A549 (cell line): ENCODE results near the gene CPS1. TPM values are rescaled to one million over a fixed set of nuclear protein-coding genes. Genes with fewer than 3 reads are reported as not detected.

Source experiments
- ATAC-seq, 2 experiments: fragments of 200-7000 bp in 1 of 2; fragments of >200 bp in 1 of 2; cut with Nextera tagmentation in 1 of 2; cut with Tn5 transposase in 1 of 2; 3 replicates each; pipeline versions ENCODE4 v1.8.0 to v1.9.1; 2018 to 2020; ENCODE audit warnings: mild to moderate bottlenecking in 1 of 2, moderate library complexity in 1 of 2
- CTCF ChIA-PET: fragments of 300-600 bp; sonication (Branson Sonifier 250); formaldehyde crosslinking; extraction: SDS; loops from one replicate; lab custom pipeline; 2021; ENCODE audit warnings: antibody characterized with exemption, inconsistent platforms; lab: Yijun Ruan, JAX
- POLR2A ChIA-PET: fragments of 350-600 bp; formaldehyde crosslinking; extraction: SDS; loops from one replicate; lab custom pipeline; 2021; ENCODE audit warnings: antibody characterized with exemption, inconsistent platforms; lab: Yijun Ruan, JAX
- DNase-seq, 2 experiments: peaks; one replicate each; pipeline versions ENCODE4 v3.0.0 to v3.0.0-alpha.2; 2011 to 2016; ENCODE audit warnings: low read depth in 1 of 2, low spot score in 1 of 2
- FAIRE-seq: peaks from 2 replicates; lab custom pipeline; 2011; peaks lifted over from hg19 to GRCh38; lab: Jason Lieb, UNC
- H3K27ac ChIP-seq, 2 experiments: fragments of >200 bp; sonication (Bioruptor Twin); formaldehyde crosslinking; 3 replicates each; pipeline ENCODE4 v1.5.1; 2016 to 2017
- H3K4me1 ChIP-seq: fragments of >200 bp; sonication (Bioruptor Twin); formaldehyde crosslinking; 3 replicates; pipeline ENCODE4 v1.6.1; 2016
- H3K4me2 ChIP-seq: fragments of >200 bp; sonication (Bioruptor Twin); formaldehyde crosslinking; 3 replicates; pipeline ENCODE4 v1.6.1; 2016
- H3K4me3 ChIP-seq: fragments of >200 bp; sonication (Bioruptor Twin); formaldehyde crosslinking; 3 replicates; pipeline ENCODE4 v1.5.1; 2016
- H3K9me3 ChIP-seq: fragments of >200 bp; sonication (Bioruptor Twin); formaldehyde crosslinking; 3 replicates; pipeline ENCODE4 v1.6.1; 2016
- BHLHE40 ChIP-seq: IDR thresholded peaks from 2 replicates; pipeline ENCODE4 v1.6.1; 2012; ENCODE audit warnings: low read depth, low read length, inconsistent platforms
- CBX2 ChIP-seq: fragments of 200-600 bp; sonication (generic); IDR thresholded peaks from 2 replicates; pipeline ENCODE4 v1.6.1; 2016; ENCODE audit warnings: low read depth, mild to moderate bottlenecking, borderline replicate concordance
- CEBPB ChIP-seq, 2 experiments: fragments of >200 bp in 1 of 2; sonication (Bioruptor Twin) in 1 of 2; formaldehyde crosslinking in 1 of 2; IDR thresholded peaks; 2 replicates each; pipeline ENCODE4 v1.6.1; 2012 to 2016
- CHD2 ChIP-seq: fragments of 150-350 bp; IDR thresholded peaks from 2 replicates; pipeline ENCODE4 v1.6.1; 2014; ENCODE audit warnings: low read length; ENCODE audit not compliant: partially characterized antibody
- EHF ChIP-seq: fragments of 250-450 bp; sonication (Bioruptor Pico); IDR thresholded peaks from 2 replicates; pipeline ENCODE4 v1.5.0; 2020; ENCODE audit warnings: mild to moderate bottlenecking
- EHMT2 ChIP-seq: fragments of 200-600 bp; sonication (generic); IDR thresholded peaks from 2 replicates; pipeline ENCODE4 v1.6.1; 2016; ENCODE audit warnings: antibody characterized with exemption, low read depth, mild to moderate bottlenecking, moderate library complexity
- ELK1 ChIP-seq: fragments of 150-350 bp; IDR thresholded peaks from 2 replicates; pipeline ENCODE4 v1.6.1; 2014; ENCODE audit warnings: low read depth, mild to moderate bottlenecking, low read length
- FOSB ChIP-seq: fragments of 250-450 bp; sonication (Bioruptor Pico); IDR thresholded peaks from 2 replicates; pipeline ENCODE4 v1.5.0; 2020; ENCODE audit warnings: mild to moderate bottlenecking, moderate library complexity
- HDAC2 ChIP-seq: fragments of 200-600 bp; sonication (generic); IDR thresholded peaks from 2 replicates; pipeline ENCODE4 v1.6.1; 2016
- JUN ChIP-seq, 2 experiments: fragments of >200 bp; sonication (Bioruptor Twin); formaldehyde crosslinking; IDR thresholded peaks; 2 replicates in 1 of 2; 3 replicates in 1 of 2; pipeline ENCODE4 v1.6.1; 2016 to 2017
- KDM5A ChIP-seq: fragments of 200-600 bp; sonication (generic); IDR thresholded peaks from 2 replicates; pipeline ENCODE4 v1.6.1; 2016; ENCODE audit warnings: antibody characterized with exemption, mild to moderate bottlenecking
- MAFK ChIP-seq: fragments of 450-650 bp; IDR thresholded peaks from 2 replicates; pipeline ENCODE4 v1.6.1; 2014; ENCODE audit not compliant: partially characterized antibody
- MAZ ChIP-seq: fragments of 150-350 bp; IDR thresholded peaks from 2 replicates; pipeline ENCODE4 v1.6.1; 2014; ENCODE audit warnings: antibody characterized with exemption, low read depth, low read length, borderline replicate concordance
- NFE2L2 ChIP-seq: fragments of 150-350 bp; conservative IDR thresholded peaks from 2 replicates; pipeline ENCODE4 v1.6.1; 2014; ENCODE audit warnings: low read length
- PBX3 ChIP-seq: IDR thresholded peaks from 2 replicates; pipeline ENCODE4 v1.6.1; 2012
- PHF8 ChIP-seq: fragments of 200-600 bp; sonication (generic); IDR thresholded peaks from 2 replicates; pipeline ENCODE4 v1.6.1; 2016; ENCODE audit warnings: low read depth, mild to moderate bottlenecking, antibody characterized with exemption, moderate library complexity, borderline replicate concordance
- POLR2AphosphoS2 ChIP-seq: conservative IDR thresholded peaks from 2 replicates; pipeline ENCODE4 v1.6.1; 2012; ENCODE audit warnings: low read length, improper control_type of control experiment, inconsistent platforms
- RCOR1 ChIP-seq: fragments of 150-350 bp; IDR thresholded peaks from 2 replicates; pipeline ENCODE4 v1.6.1; 2014; ENCODE audit warnings: antibody characterized with exemption, low read length, low read depth
- RFX5 ChIP-seq: fragments of 450-650 bp; IDR thresholded peaks from 2 replicates; pipeline ENCODE4 v1.7.1; 2014; ENCODE audit warnings: antibody characterized with exemption, mild to moderate bottlenecking, moderate library complexity
- ZC3H11A ChIP-seq: fragments of 450-650 bp; IDR thresholded peaks from 2 replicates; pipeline ENCODE4 v1.6.1; 2014; ENCODE audit warnings: antibody characterized with exemption, mild to moderate bottlenecking
- ZSCAN20 ChIP-seq: fragments of 250-450 bp; sonication (Bioruptor Pico); IDR thresholded peaks from 2 replicates; pipeline ENCODE4 v1.8.0; 2022; ENCODE audit warnings: mild to moderate bottlenecking, moderate library complexity
- WGBS: methylation state at CpG from one replicate; pipeline ENCODE4 v1.1.6; 2017; ENCODE audit errors: missing lambda C conversion rate; 5-methylcytosine and 5-hydroxymethylcytosine counted together
- polyA plus RNA-seq, 4 experiments: library from polyadenylated mRNA; depleted of rRNA in 3 of 4; stranded (reverse); fragments of >200 nt; fragmentation: RNase III in 1 of 4; extraction: RNeasy Plus Mini Kit Qiagen cat#74134 plus additional on column Dnase treatment in 1 of 4; gene quantifications; 2 replicates in 3 of 4; 3 replicates in 1 of 4; pipeline ENCODE4 v1.2.3, GENCODE V29; 2011 to 2017
- TF ChIP-seq, protein P1 (sequence below): fragments of 450-650 bp; IDR thresholded peaks from 2 replicates; pipeline ENCODE4 v1.6.1; 2014; ENCODE audit warnings: antibody characterized with exemption
- TF ChIP-seq, protein P2 (sequence below): fragments of >200 bp; sonication (Bioruptor Twin); formaldehyde crosslinking; IDR thresholded peaks from 3 replicates; pipeline ENCODE4 v1.6.1; 2016

CPS1 gene
- polyA plus RNA-seq, 2 of the 4 experiments (the other 2 are of a cell fraction) = 16.1 to 61.3 TPM

GRCh38 chr2:210544831-210545230 lies 11.6 kb upstream of the CPS1 start (continued):
- no peak for TF ChIP-seq ZSCAN20
- TF ChIP-seq, all 56 proteins: peak for 0

DNA sequence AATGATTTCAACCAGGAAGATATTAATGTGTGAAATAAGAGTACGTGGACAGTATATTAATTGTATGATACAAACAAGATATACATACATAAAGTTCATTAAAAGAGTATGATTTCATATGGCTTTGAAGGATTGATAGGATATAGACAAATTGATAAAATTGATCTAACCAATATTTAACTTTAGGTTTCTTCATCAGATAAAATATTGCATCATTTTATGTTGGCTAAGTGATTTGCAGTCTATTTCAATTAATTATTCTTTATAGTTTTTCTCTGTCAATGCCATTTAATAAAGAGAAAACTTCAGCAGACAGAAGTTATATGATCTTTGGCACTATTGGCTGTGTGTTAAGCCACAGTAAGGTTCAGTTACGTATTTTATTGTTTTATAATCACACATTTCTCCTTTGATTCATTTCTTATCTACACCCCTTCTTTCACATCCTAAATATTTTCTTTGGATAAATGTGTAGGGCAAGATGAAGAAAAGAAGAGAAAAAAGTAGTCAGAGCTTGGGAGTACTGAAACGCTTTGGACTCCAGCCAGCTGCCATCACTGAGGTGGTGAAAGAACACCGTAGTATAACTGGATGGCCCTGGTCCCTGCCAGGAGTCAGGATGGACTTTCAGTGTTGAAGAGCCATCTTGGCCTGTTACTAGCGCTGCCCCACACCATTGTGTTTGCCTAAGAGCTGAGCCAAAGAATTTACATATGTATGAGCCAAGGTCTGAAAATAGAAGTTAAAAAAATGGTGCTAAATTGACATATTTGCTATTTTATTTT lies 9.8 kb upstream of the CPS1 start:
- ChIA-PET CTCF (no interaction called here), POLR2A (no interaction called here)
- no peaks in the 10 kb centered on the region for H3K9me3 ChIP-seq
- no peak overlapping the region for H3K4me3 ChIP-seq
- ATAC-seq = no peak
- no peak for TF ChIP-seq MAZ
- TF ChIP-seq ELK1 = no peak
- no peak for TF ChIP-seq CHD2
- TF ChIP-seq, protein P1, sequence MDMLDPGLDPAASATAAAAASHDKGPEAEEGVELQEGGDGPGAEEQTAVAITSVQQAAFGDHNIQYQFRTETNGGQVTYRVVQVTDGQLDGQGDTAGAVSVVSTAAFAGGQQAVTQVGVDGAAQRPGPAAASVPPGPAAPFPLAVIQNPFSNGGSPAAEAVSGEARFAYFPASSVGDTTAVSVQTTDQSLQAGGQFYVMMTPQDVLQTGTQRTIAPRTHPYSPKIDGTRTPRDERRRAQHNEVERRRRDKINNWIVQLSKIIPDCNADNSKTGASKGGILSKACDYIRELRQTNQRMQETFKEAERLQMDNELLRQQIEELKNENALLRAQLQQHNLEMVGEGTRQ = no peak
- TF ChIP-seq POLR2AphosphoS2 = no peak
- no peak for TF ChIP-seq ZC3H11A
- no peak for TF ChIP-seq PHF8
- TF ChIP-seq RFX5 = no peak
- TF ChIP-seq HDAC2 = no peak
- no peak for TF ChIP-seq EHMT2
- no peak for TF ChIP-seq BHLHE40
- TF ChIP-seq CBX2 = no peak
- no peak for TF ChIP-seq FOSB
- FAIRE-seq = no peak
- H3K27ac ChIP-seq = peak overlapping the region; percentile 27 to 53; a peak in 2 of 6 replicates
- no peak for DNase-seq
- peaks cover 22% of the 10 kb centered on the region; the same call in 2 of the 3 replicates for H3K4me1 ChIP-seq
- WGBS = 56% methylated on average over 5 of the region's 5 CpGs
- H3K4me2 ChIP-seq = no peak overlapping the region

DNA sequence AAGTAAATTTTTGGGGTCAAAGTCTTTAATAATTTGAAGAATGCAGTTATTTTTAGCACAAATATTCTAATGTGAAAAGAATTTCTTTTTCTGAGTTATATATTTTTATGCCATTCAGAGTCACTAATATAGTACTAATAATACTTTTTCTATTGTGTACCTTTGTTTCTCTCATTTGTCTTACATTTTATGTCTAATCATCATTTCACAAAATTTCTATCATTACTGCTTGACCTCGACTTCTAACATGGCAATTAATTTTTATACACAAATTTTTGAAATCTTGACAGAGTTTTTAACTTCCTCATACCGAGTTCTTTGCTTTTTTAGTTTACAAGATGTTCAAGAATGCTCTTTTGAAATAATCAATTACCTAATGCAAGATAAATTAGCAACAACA lies 8.4 kb upstream of the CPS1 start:
- Histone ChIP-seq H3K4me3 (no peak overlapping the region), H3K4me2 (peak overlapping the region; percentile 51), H3K4me1 (peaks cover 26% of the 10 kb centered on the region; the same call in 2 of the 3 replicates), H3K27ac (peak overlapping the region in 1 of 2 experiments; percentile 69; a peak in 3 of 6 replicates), H3K9me3 (no peaks in the 10 kb centered on the region)
- FAIRE-seq (no peak), DNase-seq (no peak), ATAC-seq (no peak)
- TF ChIP-seq MAFK (peak; percentile 37), CHD2 (no peak)
- 21% methylated on average over 2 of the region's 2 CpGs for WGBS
- CTCF ChIA-PET = no interaction called here
- POLR2A ChIA-PET = no interaction called here

DNA sequence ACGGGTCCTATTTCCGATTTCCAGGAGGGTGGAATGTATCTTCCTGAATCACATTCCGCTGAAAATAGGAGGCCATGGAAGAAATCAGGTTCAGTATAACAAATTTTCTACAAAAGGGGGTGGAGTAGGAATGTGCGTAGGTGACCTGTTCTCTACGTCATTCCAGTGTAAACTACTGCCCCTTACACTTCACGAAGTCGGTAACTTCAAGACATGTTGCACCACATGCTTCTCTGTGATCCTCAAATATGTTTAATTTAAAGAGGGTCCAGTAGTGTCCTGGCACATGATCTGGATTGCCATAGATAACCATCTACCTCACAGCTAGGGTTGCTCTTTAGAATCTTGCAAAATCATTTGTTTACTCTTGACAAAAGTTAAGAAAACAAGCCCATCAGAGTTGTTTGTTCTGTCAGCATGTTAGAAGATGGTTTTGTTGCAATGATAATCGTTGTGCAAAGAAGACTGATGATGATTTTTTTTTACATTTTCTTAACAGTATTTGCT lies 7.5 kb upstream of the CPS1 start:
- POLR2A ChIA-PET = no interaction called here
- DNase-seq = peak; percentile 3 to 89
- FAIRE-seq = no peak
- CTCF ChIA-PET = interaction anchor here (1.2 kb wide), 1 partner anchor 46 kb away, joined by 3 read pairs; no protein-coding TSS in a partner anchor
- Histone ChIP-seq H3K27ac (peak overlapping the region; percentile 56 to 70; a peak in 4 of 6 replicates), H3K4me1 (peaks cover 32% of the 10 kb centered on the region; the same call in 2 of the 3 replicates), H3K4me3 (no peak overlapping the region), H3K9me3 (no peaks in the 10 kb centered on the region), H3K4me2 (peak overlapping the region; percentile 51)
- WGBS = 14% methylated on average over 8 of the region's 8 CpGs
- peak; percentile 85 to 98 for ATAC-seq
- peak; percentile 84 to 93 for TF ChIP-seq CEBPB (IDR thresholded peaks at IDR 0.05)
- TF ChIP-seq, protein P2, sequence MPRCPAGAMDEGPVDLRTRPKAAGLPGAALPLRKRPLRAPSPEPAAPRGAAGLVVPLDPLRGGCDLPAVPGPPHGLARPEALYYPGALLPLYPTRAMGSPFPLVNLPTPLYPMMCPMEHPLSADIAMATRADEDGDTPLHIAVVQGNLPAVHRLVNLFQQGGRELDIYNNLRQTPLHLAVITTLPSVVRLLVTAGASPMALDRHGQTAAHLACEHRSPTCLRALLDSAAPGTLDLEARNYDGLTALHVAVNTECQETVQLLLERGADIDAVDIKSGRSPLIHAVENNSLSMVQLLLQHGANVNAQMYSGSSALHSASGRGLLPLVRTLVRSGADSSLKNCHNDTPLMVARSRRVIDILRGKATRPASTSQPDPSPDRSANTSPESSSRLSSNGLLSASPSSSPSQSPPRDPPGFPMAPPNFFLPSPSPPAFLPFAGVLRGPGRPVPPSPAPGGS = peak; percentile 76; the same call in 1 of the 3 replicates
- TF ChIP-seq PBX3 = no peak
- no peak for TF ChIP-seq CBX2
- TF ChIP-seq RCOR1 = no peak
- TF ChIP-seq KDM5A = no peak
- no peak for TF ChIP-seq NFE2L2
- TF ChIP-seq JUN (IDR thresholded peaks at IDR 0.05) = peak; percentile 82 to 91
- TF ChIP-seq EHF (CRISPR knock-in tag) = no peak
- TF ChIP-seq CHD2 = no peak
